Heart right ventricle (tissue), 16 donors: ENCODE data around the gene LRP1B. TPM values are rescaled to one million over a fixed set of nuclear protein-coding genes. Genes with fewer than 3 reads are reported as not detected.

Experiments used
- ATAC-seq, 8 donors: fragments of 200-7000 bp; cut with Tn5 transposase; one replicate each; pipeline ENCODE4 v1.9.1; 2020; ENCODE audit warnings: mild to moderate bottlenecking in 8 of 8, moderate library complexity in 8 of 8, moderate number of reproducible peaks in 1 of 8
- DNase-seq, 2 donors: peaks; one replicate each; pipeline ENCODE4 v3.0.0-alpha.2; 2020
- H3K27ac ChIP-seq, 10 donors: fragments of 200-600 bp; sonication (generic) in 2 of 10; one replicate each; pipeline versions ENCODE4 v1.5.0 to v1.8.0; 2020 to 2022; ENCODE audit warnings: mild to moderate bottlenecking in 3 of 10
- H3K27me3 ChIP-seq, 7 donors: fragments of 200-600 bp; one replicate each; pipeline ENCODE4 v1.8.0; 2021 to 2022; ENCODE audit warnings: mild to moderate bottlenecking in 2 of 7
- H3K36me3 ChIP-seq, 9 donors: fragments of 200-600 bp; sonication (generic) in 1 of 9; one replicate each; pipeline versions ENCODE4 v1.5.0 to v1.8.0; 2020 to 2022; ENCODE audit warnings: mild to moderate bottlenecking in 2 of 9
- H3K4me1 ChIP-seq, 9 donors: fragments of 200-600 bp; sonication (generic) in 1 of 9; one replicate each; pipeline versions ENCODE4 v1.5.0 to v1.8.0; 2020 to 2022; ENCODE audit warnings: mild to moderate bottlenecking in 4 of 9
- H3K4me3 ChIP-seq, 10 donors: fragments of 200-600 bp; sonication (generic) in 2 of 10; one replicate each; pipeline versions ENCODE4 v1.5.0 to v1.8.0; 2020 to 2022; ENCODE audit warnings: mild to moderate bottlenecking in 7 of 10, moderate library complexity in 2 of 10
- H3K9me3 ChIP-seq, 11 donors: fragments of 200-600 bp in 10 of 11; sonication (generic) in 2 of 11; one replicate each; pipeline versions ENCODE4 v1.5.0 to v1.8.0; 2013 to 2022; ENCODE audit warnings: mild to moderate bottlenecking in 2 of 11, control low read depth in 1 of 11, moderate library complexity in 1 of 11
- WGBS, 2 donors: extraction: QIAGEN DNeasy Blood & Tissue Kit; methylation state at CpG; one replicate each; pipeline ENCODE4 v1.1.7; 2013; ENCODE audit warnings: inconsistent platforms in 1 of 2; 5-methylcytosine and 5-hydroxymethylcytosine counted together
- intact Hi-C, 10 donors: fragments of 100-400 bp; cut with DNase I; formaldehyde crosslinking; loops; one replicate each; pipeline versions ENCODE4 v1.11.1 to v1.14.2; 2022
- polyA plus RNA-seq, 2 donors: library from polyadenylated mRNA; stranded (reverse); fragments of 200-250 nt; gene quantifications; one replicate each; pipeline ENCODE4 v1.2.3, GENCODE V29; 2013
- total RNA-seq, 10 donors: library from RNA; stranded (reverse); fragmentation: NEBNext Ultra II Directional in 3 of 10; extraction: Animal tissue kit (Norgen Biotek cat#: 25700) in 3 of 10; gene quantifications; one replicate each; pipeline versions ENCODE4 v1.2.1 to v1.2.4, GENCODE V29; 2021 to 2023
- TF ChIP-seq, protein P1 (sequence below), 9 donors: fragments of 200-600 bp; sonication (generic) in 2 of 9; IDR thresholded peaks; one replicate each; pipeline versions ENCODE4 v1.5.0 to v1.8.0; 2021 to 2022; ENCODE audit warnings: antibody characterized with exemption in 9 of 9, mild to moderate bottlenecking in 5 of 9, moderate library complexity in 1 of 9
- donor health status: Arrhythmogenic right ventricular cardiomyopathy.
- donor health status: ischemic (EF 13 %, LVEDD 7.1; RV severe dilation, severe dysfunction).
- donor health status: healthy with polysubstance abuse.
- donor health status: DM: no; HTN: yes; CAD: no.
- donor health status: DM: no; HTN: no; CAD: no.
- donor health status: ischemic (EF 25% LVEDD 6.9; RV normal size, moderate dysfunction).
- donor health status: ischemic (EF 25% LVEDD 5.7; RV mildly dilated, moderate dysfunction).
- donor health status: healthy.
- donor health status: DM: yes; HTN: yes; CAD: no.
- donor health status: Ischemic cardiomyopathy.
- donor health status: ischemic (EF 35%, LVEDD 5.7; RV mildly dilated, moderate dysfunction).
- donor health status: nonischemic (EF 11% LVEDD 7.7; RV severe dilation, severe dysfunction).
- donor health status: DM: yes; HTN: yes; CAD: no.
- donor health status: PGD.
- donor health status: ischemic (EF 29% LVEDD 5.4; RV normal size, mild dysfunction).
- donor health status: nonischemic (EF 23%, LVEDD 6.1; RV moderate dilation, normal function).

Gene LRP1B
- total and polyA plus RNA-seq, 12 donors: 0.02 to 0.27 (median 0.14) TPM; not detected in 1

DNA sequence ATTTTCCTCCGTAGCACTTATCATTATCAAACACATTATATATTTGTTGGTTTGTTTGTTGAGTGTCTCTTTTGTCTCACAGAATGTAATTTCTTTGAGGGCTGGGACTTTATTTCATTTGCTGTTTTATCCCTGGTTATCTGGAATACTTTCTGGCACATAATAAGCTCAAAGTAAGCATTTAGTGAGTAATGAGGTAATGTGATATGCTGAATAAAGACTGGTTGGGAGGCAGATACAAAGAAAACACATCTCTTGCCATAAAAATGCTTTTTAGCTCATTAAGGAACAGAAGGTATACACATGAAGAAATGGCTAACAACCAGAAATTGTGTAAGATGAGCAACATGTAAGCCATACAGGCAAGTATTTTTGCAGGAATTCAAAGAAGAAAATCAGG, 1411.8 kb downstream of the LRP1B start:
- no peaks in the 10 kb centered on the region for H3K27me3 ChIP-seq
- no peak overlapping the region for H3K4me3 ChIP-seq
- no peak for ATAC-seq
- intact Hi-C loops: no loop called here
- no peaks in the 10 kb centered on the region for H3K9me3 ChIP-seq
- H3K27ac ChIP-seq: no peak overlapping the region
- H3K36me3 ChIP-seq: no peaks in the 10 kb centered on the region
- 76 to 84% methylated on average over 1 of the region's 1 CpG for WGBS, 2 donors
- no peak for DNase-seq
- H3K4me1 ChIP-seq: no peaks in the 10 kb centered on the region
- TF ChIP-seq, protein P1, sequence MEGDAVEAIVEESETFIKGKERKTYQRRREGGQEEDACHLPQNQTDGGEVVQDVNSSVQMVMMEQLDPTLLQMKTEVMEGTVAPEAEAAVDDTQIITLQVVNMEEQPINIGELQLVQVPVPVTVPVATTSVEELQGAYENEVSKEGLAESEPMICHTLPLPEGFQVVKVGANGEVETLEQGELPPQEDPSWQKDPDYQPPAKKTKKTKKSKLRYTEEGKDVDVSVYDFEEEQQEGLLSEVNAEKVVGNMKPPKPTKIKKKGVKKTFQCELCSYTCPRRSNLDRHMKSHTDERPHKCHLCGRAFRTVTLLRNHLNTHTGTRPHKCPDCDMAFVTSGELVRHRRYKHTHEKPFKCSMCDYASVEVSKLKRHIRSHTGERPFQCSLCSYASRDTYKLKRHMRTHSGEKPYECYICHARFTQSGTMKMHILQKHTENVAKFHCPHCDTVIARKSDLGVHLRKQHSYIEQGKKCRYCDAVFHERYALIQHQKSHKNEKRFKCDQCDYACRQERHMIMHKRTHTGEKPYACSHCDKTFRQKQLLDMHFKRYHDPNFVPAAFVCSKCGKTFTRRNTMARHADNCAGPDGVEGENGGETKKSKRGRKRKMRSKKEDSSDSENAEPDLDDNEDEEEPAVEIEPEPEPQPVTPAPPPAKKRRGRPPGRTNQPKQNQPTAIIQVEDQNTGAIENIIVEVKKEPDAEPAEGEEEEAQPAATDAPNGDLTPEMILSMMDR (IDR thresholded peaks at IDR 0.05): no peak

DNA sequence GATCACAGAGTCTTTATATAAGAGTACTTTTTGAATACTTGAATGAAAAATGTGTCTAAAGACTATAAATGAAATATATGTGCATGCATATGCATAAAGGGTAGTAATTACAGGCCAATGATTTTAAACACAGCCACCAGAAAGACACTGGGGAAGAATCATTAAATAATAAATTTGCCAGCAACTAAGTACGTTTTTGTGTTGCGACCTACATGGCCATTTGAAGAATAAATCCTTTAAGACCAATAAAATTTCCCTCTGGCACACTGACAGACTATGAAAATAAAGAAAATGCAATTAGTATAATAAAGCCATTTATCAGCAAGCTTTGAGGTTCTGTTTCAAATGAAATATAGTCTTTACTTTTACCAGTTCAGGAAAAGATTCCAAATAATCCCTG, 1413.3 kb downstream of the LRP1B start:
- H3K9me3 ChIP-seq: no peaks in the 10 kb centered on the region
- TF ChIP-seq, protein P1 (IDR thresholded peaks at IDR 0.05): no peak
- no peaks in the 10 kb centered on the region for H3K36me3 ChIP-seq
- no peak overlapping the region for H3K4me3 ChIP-seq
- H3K27ac ChIP-seq: no peak overlapping the region
- DNase-seq (no peak), ATAC-seq (no peak)
- no peaks in the 10 kb centered on the region for H3K4me1 ChIP-seq
- intact Hi-C loops: no loop called here
- no peaks in the 10 kb centered on the region for H3K27me3 ChIP-seq
- WGBS, 2 donors: 74 to 87% methylated on average over 2 of the region's 2 CpGs

DNA sequence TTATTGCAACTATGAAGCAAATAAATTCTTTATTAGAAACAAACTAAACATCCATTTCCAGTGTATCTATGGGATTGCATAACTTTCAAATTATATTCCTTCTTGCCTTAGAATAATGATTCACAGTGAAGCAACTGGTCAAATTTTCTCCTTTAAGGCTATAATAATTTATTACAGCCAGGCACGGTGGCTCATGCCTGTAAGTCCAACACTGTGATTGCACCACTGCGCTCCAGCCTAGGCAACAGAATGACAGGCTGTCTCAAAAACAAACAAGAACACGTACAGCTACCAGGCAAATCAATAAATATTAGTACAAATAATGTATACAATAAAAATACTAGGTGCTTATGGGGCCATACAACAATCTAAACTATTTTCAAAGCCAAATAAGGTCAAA, 1416.2 kb downstream of the LRP1B start:
- no peaks in the 10 kb centered on the region for H3K9me3 ChIP-seq
- intact Hi-C loops: no loop called here
- no peak overlapping the region for H3K4me3 ChIP-seq
- TF ChIP-seq, protein P1 (IDR thresholded peaks at IDR 0.05): no peak
- DNase-seq (no peak), ATAC-seq (no peak)
- H3K27me3 ChIP-seq: no peaks in the 10 kb centered on the region
- no peak overlapping the region for H3K27ac ChIP-seq
- no peaks in the 10 kb centered on the region for H3K4me1 ChIP-seq
- WGBS, 2 donors: 84 to 86% methylated on average over 3 of the region's 3 CpGs
- H3K36me3 ChIP-seq: no peaks in the 10 kb centered on the region

DNA sequence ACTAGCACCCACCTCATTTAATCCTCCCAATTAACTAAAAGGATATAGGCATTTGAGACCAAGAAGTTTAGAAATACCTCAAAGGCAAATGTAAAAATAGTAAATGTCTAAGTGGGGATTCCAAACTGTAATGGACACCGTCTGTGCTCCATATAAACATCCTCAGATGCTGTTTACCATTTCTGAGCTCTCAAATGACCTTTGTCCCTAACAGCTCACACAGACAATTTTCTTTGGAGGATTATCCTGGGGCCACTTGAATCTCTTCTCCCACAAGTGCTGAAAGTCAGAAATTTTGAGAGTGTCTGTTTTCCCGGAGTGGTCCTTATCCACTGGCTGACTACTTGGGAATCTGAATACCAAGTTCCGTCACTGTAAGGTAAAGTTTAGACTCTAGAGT, 1418.9 kb downstream of the LRP1B start:
- ATAC-seq (no peak), DNase-seq (no peak)
- no peaks in the 10 kb centered on the region for H3K27me3 ChIP-seq
- 63 to 74% methylated on average over 3 of the region's 3 CpGs for WGBS, 2 donors
- intact Hi-C loops: no loop called here
- no peak overlapping the region for H3K27ac ChIP-seq
- no peak overlapping the region for H3K4me3 ChIP-seq
- H3K36me3 ChIP-seq: no peaks in the 10 kb centered on the region
- H3K9me3 ChIP-seq: no peaks in the 10 kb centered on the region
- TF ChIP-seq, protein P1 (IDR thresholded peaks at IDR 0.05): no peak
- no peaks in the 10 kb centered on the region for H3K4me1 ChIP-seq

DNA sequence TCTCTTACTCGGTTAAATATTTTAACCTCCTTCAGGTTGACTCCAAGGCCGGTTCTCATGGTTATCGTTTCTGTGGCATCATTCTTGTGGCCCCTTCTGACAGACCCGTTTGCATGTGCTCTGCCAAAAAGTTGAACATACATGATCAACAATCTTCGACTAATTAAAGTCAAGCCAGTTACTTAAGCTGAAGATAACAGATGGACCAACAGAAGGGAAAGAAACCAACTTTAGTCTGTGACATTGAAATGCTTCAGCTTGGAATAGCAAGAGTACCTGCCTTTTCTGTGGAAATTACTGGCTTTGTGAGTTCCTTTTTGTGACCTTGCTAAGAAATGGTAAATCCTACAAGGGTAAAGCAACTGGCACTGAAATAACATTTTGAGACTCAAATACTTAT, 1429.1 kb downstream of the LRP1B start:
- 87 to 94% methylated on average over 5 of the region's 5 CpGs for WGBS, 2 donors
- no peak for ATAC-seq

More for the DNA sequence above, 1429.1 kb downstream of the LRP1B start:
- no peaks in the 10 kb centered on the region for H3K27me3 ChIP-seq
- no peak for DNase-seq
- intact Hi-C loops: no loop called here
- no peaks in the 10 kb centered on the region for H3K4me1 ChIP-seq
- TF ChIP-seq, protein P1 (IDR thresholded peaks at IDR 0.05): no peak
- peaks cover 0 to 4% (median 0%) of the 10 kb centered on the region in 11 donors for H3K9me3 ChIP-seq
- H3K36me3 ChIP-seq: no peaks in the 10 kb centered on the region
- no peak overlapping the region for H3K4me3 ChIP-seq
- H3K27ac ChIP-seq: no peak overlapping the region
